ENCODE data around the gene LIF. TPM values are rescaled to one million over a fixed set of nuclear protein-coding genes. Genes with fewer than 3 reads are reported as not detected.

LIF gene
- total RNA-seq, 1 donor from 2014 or later, result 6.9 TPM

GRCh38 chr22:30244641-30245040 lies 1.9 kb downstream of the LIF start:
- Histone ChIP-seq H3K36me3 (no peaks in the 10 kb centered on the region), H3K4me3 (no peak overlapping the region), H3K4me1 (peaks cover 16% of the 10 kb centered on the region), H3K27ac (no peak overlapping the region), H3K9me3 (no peaks in the 10 kb centered on the region), H3K27me3 (peaks cover 11% of the 10 kb centered on the region)
- intact Hi-C loops (cut with DNase I), result no loop called here
- no peak for ATAC-seq
- TF ChIP-seq CTCF (IDR thresholded peaks at IDR 0.05), result no peak
- no peak for DNase-seq

DNA sequence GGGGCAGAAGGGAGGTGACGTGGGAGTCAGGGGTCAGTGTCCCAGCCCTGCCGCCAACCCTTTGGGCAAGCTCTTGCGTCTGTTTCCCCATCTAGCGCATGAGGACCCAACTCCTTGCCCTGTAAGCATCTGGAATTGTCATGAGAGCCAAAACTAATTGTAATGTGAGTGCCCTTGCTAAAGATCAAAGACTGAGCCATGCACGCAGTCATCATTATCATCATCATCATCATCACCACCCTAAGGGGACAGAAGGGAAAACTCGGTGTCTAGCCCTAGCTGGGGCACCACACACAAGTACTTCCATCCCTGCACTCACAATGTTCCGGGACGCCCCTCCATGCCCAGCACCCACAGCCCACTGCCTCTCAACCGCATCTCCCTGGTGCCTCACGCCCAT lies 2.5 kb downstream of the LIF start:
- Histone ChIP-seq H3K36me3 (no peaks in the 10 kb centered on the region), H3K4me3 (no peak overlapping the region), H3K27me3 (peaks cover 11% of the 10 kb centered on the region), H3K4me1 (peaks cover 14% of the 10 kb centered on the region), H3K9me3 (no peaks in the 10 kb centered on the region), H3K27ac (no peak overlapping the region)
- ATAC-seq, result no peak
- TF ChIP-seq CTCF (IDR thresholded peaks at IDR 0.05), result no peak
- intact Hi-C loops (cut with DNase I), result no loop called here
- DNase-seq, result no peak

DNA sequence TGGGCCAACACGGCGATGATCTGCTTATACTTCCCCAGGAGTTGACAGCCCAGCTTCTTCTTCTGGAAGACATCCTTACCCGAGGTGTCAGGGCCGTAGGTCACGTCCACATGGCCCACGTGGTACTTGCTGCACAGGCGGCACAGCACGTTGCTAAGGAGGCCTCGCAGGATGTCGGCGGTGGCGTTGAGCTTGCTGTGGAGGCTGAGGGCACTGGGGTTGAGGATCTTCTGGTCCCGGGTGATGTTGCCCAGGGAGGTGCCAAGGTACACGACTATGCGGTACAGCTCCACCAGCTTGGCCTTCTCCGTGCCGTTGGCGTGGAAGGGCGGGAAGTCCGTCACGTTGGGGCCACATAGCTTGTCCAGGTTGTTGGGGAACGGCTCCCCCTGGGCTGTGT lies 2.9 kb downstream of the LIF start:
- DNase-seq (no peak), ATAC-seq (no peak)
- Histone ChIP-seq H3K27ac (no peak overlapping the region), H3K4me3 (no peak overlapping the region), H3K27me3 (peaks cover 11% of the 10 kb centered on the region), H3K4me1 (peaks cover 11% of the 10 kb centered on the region), H3K36me3 (no peaks in the 10 kb centered on the region), H3K9me3 (no peaks in the 10 kb centered on the region)
- TF ChIP-seq CTCF (IDR thresholded peaks at IDR 0.05), result no peak
- intact Hi-C loops (cut with DNase I), result no loop called here

DNA sequence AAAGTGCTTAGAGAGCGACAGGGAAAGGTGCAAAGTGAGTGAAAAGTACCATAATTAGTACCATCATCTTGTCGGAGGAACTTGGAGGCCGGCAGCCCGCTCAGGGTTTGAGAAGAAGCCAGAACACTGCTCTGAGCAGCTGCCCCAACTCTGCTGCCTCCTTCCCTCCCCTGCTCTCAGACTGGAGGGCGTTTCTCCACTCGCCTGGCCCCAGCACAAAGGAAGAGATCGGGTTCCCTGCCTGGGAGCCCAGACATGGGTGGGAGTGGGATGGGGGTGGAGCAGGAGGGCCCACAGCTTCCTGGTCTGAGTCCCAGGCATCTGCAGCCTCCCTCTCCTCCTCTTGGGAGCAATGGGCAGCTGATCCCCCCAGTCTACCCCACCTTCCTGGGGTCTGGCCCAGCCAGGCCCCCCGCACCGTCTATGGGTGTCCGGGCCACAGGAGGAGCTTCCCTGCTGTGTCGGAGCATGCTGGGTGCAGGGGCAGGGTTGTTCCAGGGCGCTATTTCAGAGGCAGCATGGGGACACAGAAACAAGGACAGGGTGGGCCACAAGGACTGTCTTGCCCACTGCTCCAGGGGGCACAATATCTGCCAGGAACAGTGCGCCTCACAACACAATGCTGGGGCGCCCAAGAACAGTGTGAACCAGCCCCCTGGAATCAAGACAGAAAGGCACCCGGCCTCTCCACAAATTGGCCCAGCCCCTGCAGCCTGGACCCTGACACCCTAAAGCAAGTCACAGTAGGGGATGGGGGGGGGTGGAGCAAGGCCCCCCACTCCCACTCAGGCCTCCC lies 4.8 kb downstream of the LIF start:
- Histone ChIP-seq H3K27ac (peak overlapping the region; percentile 51), H3K4me3 (no peak overlapping the region), H3K27me3 (peaks cover 6% of the 10 kb centered on the region), H3K36me3 (no peaks in the 10 kb centered on the region), H3K4me1 (peaks cover 8% of the 10 kb centered on the region), H3K9me3 (no peaks in the 10 kb centered on the region)
- no peak for TF ChIP-seq CTCF (IDR thresholded peaks at IDR 0.05)
- ATAC-seq (no peak), DNase-seq (no peak)
- intact Hi-C loops (cut with DNase I), result no loop called here

DNA sequence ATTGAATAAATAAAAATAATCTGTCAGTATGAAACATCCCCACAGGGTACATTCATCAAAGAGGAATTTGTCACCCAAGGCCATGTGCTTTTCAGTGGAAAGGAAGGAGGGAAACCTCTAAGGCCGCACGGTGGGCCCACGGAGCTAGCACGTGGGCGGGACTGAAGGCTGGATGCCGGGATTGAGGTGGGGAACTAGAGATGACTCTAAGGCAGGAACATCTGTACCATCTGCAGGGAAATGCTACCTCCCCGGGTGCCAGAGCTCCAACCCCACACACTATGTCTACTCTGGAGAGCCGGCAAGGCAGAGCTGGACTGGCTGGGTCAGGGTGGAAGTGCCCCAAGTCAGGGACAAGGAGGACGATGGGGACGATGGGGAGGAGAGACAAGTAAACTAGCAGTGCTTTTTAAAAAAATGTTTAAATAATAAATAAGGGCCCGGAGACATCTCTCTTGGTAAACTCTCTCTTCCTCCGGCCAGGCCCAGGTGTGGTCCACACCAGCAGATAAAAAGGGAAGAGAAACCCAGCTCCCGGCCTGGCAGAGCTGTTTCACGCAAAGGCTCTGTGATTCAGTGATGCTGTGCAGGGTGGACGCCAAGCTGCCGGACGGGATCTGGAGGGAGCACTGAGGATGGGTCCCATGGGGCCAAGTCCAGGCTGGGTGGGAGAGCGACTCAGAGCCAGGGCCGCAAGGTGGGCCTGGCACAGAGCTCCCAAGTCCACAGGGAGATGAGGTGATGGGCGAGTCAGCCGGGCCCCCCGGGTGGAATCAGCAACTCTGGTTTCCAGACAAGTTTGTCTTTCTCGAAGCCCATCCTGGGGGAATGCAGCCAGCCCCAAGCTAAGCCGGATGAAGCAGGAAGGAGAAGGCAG lies 5.8 kb downstream of the LIF start:
- peaks cover 1% of the 10 kb centered on the region for H3K27me3 ChIP-seq
- no peak overlapping the region for H3K4me3 ChIP-seq
- no peaks in the 10 kb centered on the region for H3K36me3 ChIP-seq
- H3K4me1 ChIP-seq, result peaks cover 10% of the 10 kb centered on the region
- ATAC-seq (no peak), DNase-seq (no peak)
- no peaks in the 10 kb centered on the region for H3K9me3 ChIP-seq
- TF ChIP-seq CTCF (IDR thresholded peaks at IDR 0.05), result no peak
- intact Hi-C loops (cut with DNase I), result no loop called here
- H3K27ac ChIP-seq, result no peak overlapping the region
